Bone marrow (tissue), 2 donors: ENCODE measurements around the gene CCDC3.
A peak's percentile ranks its signal among the peaks of the same experiment; 100 is the strongest.
"Not testable (repeated sequence)": the region's sequence is repeated elsewhere in the genome, so short reads cannot be mapped to it uniquely, and the experiment has no call there.

Experiments
- DNase-seq, 2 donors: peaks; one replicate each; lab custom pipeline; 2025; lab: John Stamatoyannopoulos, UW

The CCDC3 gene

GRCh38 chr10:13000431-13000830, 1.1 kb downstream of the CCDC3 start:
- DNase-seq: no peak

GRCh38 chr10:12999849-13000248, 1.7 kb downstream of the CCDC3 start:
- no peak for DNase-seq

GRCh38 chr10:12995425-12995861, 6.1 kb downstream of the CCDC3 start:
- no peak for DNase-seq

- no peak for DNase-seq
These were observed 7.9 kb downstream of the CCDC3 start for GRCh38 chr10:12993595-12993994.

GRCh38 chr10:12985347-12985746, 16.2 kb downstream of the CCDC3 start:
- DNase-seq: no peak

- DNase-seq: no peak
These were observed 17.3 kb downstream of the CCDC3 start for GRCh38 chr10:12984165-12984747.

GRCh38 chr10:12983568-12983967, 17.9 kb downstream of the CCDC3 start:
- not testable (repeated sequence) for DNase-seq

GRCh38 chr10:12981570-12981969, 19.9 kb downstream of the CCDC3 start:
- DNase-seq: no peak

GRCh38 chr10:12980713-12981306, 20.7 kb downstream of the CCDC3 start:
- DNase-seq: no peak

- DNase-seq: no peak
These were observed 21.3 kb downstream of the CCDC3 start for GRCh38 chr10:12980102-12980661.

GRCh38 chr10:12978891-12979290, 22.6 kb downstream of the CCDC3 start:
- no peak for DNase-seq

- no peak for DNase-seq
These were observed 25.6 kb downstream of the CCDC3 start for GRCh38 chr10:12975906-12976305.

- no peak for DNase-seq
These were observed 26.2 kb downstream of the CCDC3 start for GRCh38 chr10:12975266-12975665.

GRCh38 chr10:12974491-12975199, 26.9 kb downstream of the CCDC3 start:
- no peak for DNase-seq

- DNase-seq: no peak
These were observed 27.4 kb downstream of the CCDC3 start for GRCh38 chr10:12974078-12974477.

- no peak for DNase-seq
These were observed 28.3 kb downstream of the CCDC3 start for GRCh38 chr10:12973149-12973718.

- no peak for DNase-seq
These were observed 29.4 kb downstream of the CCDC3 start for GRCh38 chr10:12972146-12972545.

GRCh38 chr10:12971001-12971788, 30.3 kb downstream of the CCDC3 start:
- DNase-seq: no peak

- DNase-seq: peak in 1 of 2 donors; percentile 91
These were observed 31.6 kb downstream of the CCDC3 start for GRCh38 chr10:12969951-12970350.

GRCh38 chr10:12966067-12966466, 35.4 kb downstream of the CCDC3 start:
- DNase-seq: no peak

GRCh38 chr10:12965571-12965970, 35.9 kb downstream of the CCDC3 start:
- no peak for DNase-seq

GRCh38 chr10:12962556-12962955, 39.0 kb downstream of the CCDC3 start:
- DNase-seq: no peak
